Activated CD8-positive, alpha-beta memory T cell treated with anti-CD3 and anti-CD28 coated beads, Interleukin-2, amount 50 U/mL, for 4 hours (primary cell): ENCODE results near the gene ICAM5.
"Not testable (repeated sequence)": the region's sequence is repeated elsewhere in the genome, so short reads cannot be mapped to it uniquely, and the experiment has no call there.

Experiments
- DNase-seq: peaks from one replicate; pipeline ENCODE4 v3.0.0-alpha.2; 2020

Gene ICAM5

DNA sequence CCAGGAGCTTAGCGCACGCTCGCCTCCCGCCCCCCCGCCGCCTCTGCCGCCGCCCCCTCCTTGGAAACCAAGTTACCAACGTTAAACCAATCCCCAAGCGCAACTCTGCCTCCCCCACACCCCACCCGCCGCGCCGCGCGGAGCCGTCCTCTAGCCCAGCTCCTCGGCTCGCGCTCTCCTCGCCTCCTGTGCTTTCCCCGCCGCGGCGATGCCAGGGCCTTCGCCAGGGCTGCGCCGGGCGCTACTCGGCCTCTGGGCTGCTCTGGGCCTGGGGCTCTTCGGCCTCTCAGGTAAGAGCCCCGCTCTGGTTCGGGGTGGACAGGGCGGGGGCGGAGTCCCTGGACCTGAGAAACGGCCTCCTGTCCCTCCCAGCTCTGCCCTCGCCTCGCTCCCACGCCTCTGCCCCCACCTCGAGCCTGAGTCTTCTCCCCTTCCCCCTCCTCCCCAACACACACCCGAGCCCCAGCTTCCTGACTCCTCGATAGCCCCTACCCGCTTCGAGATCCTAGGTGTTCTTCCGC is at the start of gene ICAM5:
TSS of gene ICAM5 (plus strand) at position 117 of the 521 bp plus-strand sequence. CDS start at position 209, 92 bp downstream.
- DNase-seq, result peak; percentile 67

- not testable (repeated sequence) for DNase-seq
Measured at GRCh38 chr19:10241826-10242449, 47.8 kb upstream of the ICAM5 start.

DNA sequence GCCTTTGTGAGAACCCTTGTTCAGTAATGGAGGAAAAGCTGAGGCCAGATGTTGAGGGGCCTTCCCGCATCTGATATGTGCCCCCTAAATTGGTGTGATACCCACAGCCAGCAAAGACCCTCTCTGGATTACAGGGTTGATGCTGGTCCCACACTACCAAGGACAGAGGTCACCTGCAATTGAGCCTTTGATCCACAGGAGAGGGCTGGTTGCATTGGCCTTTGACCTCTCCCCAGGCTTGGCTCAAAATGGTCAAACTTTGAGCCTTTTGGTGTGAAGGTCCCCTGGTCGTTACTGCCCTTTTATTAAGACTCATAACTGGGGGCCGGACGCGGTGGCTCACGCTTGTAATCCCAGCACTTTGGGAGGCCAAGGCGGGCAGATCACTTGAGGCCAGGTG is 46.1 kb upstream of the ICAM5 start:
- no peak for DNase-seq

DNA sequence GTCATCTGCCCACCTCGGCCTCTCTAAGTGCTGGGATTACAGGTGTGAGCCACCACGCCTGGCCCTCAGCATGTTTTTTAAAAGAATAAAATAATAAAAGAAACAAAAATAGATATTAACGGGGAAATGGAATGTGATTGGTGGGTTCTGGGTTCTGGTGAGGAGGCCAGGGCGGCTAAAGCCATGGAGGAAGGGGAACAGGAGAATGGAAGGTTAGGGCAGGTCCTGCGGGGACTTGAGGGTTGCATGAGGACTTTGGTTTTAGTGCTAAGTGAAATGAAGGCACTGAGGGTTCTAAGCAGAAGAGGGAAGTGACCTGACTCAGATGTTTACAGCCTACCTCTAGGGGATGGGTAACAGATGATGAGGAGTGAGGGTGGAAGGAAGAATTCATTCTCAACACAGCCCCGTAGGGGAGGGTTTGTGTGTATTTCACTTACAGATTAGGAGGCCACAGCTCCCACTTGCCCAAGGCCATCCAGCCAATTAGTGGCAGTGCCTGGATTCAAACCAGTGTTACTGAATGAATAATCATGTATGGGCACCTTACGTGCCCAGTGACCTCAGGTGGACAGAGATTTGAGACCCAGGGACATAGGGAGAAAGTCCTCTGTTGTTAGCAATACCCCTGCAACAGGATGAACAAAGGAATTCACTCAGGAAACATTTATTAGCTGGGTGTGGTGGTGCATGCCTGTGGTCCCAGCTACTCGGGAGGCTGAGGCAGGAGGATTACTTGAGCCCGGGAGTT is 44.4 kb upstream of the ICAM5 start:
- DNase-seq, result no peak

DNA sequence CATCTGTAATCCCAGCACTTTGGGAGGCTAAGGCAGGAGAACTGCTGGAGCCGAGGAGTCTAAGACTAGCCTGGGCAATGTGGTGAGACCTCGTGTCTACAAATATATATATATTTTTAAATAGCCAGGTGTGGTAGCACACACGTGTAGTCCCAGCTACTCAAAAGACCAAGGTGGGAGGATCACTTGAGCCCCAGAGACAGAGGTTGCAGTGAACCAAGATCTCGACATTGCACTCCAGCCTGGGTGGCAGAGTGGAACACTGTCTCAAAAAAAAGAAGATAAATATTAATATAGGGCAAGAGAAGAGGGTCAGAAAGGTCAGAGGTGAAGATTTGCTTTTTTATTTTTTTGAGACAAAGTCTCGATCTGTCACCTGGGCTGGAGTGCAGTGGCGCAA is 43.2 kb upstream of the ICAM5 start:
- no peak for DNase-seq

DNA sequence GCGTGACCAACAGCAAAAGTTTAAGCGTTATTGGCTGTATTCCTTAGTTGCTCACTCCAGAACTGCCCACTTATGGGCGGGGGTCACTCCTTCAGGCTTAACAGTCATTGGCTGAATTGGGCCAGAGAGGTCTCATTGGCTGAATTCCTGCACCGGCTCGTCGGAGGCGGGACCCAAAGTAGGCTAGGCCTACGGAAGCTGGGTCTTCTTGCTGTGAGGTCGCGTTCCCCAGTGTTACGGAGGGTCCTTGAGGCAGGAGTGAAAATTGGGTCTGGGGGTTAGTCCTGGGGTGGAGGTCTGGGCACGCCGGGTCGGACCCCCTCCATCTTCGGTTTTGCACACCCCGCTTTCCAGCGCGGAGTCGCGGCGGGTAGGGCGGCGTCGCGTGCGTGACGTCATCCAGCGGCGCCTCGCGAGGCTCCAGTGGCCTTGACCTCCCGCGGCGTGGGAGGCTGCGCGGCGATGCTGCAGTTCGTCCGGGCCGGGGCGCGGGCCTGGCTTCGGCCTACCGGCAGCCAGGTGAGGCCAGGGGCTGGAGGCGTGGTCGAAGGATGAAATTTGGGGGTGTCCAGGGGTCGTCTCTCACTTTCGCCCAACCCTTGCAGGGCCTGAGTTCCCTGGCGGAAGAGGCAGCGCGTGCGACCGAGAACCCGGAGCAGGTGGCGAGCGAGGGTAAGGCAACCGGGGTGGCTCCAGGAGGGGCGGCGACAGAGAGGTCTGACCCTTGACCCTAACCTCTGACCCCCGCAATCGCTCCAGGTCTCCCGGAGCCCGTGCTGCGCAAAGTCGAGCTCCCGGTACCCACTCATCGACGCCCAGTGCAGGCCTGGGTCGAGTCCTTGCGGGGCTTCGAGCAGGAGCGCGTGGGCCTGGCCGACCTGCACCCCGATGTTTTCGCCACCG is 37.7 kb upstream of the ICAM5 start, which contains the start of gene MRPL4:
TSS of gene MRPL4 (plus strand) at position 423 of the 903 bp plus-strand sequence. CDS start at position 463, 40 bp downstream.
- DNase-seq, result peak; percentile 93

DNA sequence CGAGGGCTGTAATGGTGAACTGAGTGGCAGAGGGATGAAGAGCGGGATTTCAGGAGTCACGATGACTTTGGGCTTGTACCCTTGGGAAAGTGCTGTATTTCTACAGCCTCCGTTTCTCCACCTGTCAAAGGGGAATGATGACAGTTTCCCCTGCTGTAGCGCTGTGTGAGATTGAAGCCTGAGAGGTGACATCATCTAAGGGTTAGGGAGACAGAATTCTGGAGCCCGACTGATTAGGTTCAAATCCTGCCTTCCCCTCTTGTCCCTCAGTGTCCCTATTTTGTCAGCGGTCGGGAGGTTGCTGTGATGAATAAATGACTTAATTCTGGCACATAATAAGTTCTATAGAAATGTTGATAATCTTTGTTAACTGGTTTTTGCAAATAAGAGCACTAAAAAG is 37.0 kb upstream of the ICAM5 start:
- DNase-seq, result no peak

DNA sequence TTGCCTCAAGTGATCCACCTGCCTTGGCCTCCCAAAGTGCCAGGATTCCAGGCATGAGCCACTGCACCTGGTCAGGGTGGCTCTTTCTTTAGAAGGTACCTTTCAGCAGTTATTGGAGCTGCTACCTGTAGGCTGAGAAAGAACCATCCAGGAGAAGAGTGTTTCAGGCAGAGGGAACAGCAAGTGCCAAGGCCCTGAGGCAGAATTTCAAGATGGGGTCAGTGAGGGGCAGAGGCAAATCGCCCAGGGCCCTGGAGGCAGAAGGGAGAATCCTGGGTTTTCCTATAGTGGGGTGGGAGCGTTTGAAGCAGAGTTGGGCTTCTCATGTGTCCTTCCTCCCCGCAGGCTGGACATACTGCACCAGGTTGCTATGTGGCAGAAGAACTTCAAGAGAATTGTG is 35.5 kb upstream of the ICAM5 start:
- DNase-seq, result no peak

GRCh38 chr19:10255358-10255757 is 34.4 kb upstream of the ICAM5 start:
- DNase-seq, result no peak

- DNase-seq, result no peak
Measured at GRCh38 chr19:10256551-10256950, 33.2 kb upstream of the ICAM5 start.

DNA sequence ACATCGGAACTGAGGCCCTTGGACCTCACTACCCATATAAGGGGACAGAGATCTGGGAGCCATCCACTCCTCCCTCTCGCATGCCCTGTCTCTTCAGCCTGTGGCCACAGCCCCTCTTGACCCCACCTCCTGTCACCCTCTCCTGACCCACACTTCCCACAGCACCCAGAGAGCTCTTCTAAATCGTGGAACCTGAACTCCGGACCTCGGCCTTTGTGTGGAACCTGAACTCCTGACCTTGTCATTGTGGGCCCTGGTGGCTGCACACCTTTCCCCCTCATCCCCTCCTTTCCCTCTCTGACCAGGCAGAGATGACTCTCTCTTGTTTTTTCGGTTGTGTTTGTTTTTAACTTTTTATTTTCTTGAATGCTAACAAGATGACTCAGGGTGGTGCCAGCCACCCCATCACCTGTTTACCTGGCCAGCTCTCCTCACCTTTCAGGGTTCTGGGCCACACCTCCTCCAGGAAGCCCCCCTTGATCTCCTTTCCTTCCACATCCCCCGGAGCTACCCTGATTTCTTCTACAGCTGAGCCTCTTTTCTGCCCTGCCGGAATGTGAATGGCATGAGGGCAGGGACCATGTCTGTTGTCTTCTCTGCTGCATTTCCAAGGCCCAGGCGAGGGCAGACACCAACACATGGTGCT is 32.7 kb upstream of the ICAM5 start:
- no peak for DNase-seq

DNA sequence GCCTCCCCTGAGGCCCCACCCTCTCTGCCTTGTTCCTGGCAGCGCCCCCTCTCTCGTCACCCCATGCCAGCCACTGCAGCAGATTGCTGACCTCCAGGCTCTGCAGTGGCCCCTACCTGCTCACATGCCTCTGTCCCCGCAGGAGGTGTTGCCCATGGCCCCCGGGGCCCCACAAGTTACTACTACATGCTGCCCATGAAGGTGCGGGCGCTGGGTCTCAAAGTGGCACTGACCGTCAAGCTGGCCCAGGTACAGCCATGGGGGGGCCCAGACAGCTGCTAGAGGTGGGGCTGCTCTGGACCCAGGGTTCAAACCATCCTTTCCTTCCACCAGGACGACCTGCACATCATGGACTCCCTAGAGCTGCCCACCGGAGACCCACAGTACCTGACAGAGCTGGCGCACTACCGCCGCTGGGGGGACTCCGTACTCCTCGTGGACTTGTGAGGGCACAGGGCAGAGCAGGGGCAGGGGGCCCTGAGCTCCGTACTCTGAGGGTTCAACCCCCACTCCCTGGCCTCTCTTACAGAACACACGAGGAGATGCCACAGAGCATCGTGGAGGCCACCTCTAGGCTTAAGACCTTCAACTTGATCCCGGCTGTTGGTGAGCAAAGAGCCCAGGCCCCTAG is 31.6 kb upstream of the ICAM5 start:
- no peak for DNase-seq

GRCh38 chr19:10259162-10259905 is 30.4 kb upstream of the ICAM5 start:
- peak; percentile 87 for DNase-seq

DNA sequence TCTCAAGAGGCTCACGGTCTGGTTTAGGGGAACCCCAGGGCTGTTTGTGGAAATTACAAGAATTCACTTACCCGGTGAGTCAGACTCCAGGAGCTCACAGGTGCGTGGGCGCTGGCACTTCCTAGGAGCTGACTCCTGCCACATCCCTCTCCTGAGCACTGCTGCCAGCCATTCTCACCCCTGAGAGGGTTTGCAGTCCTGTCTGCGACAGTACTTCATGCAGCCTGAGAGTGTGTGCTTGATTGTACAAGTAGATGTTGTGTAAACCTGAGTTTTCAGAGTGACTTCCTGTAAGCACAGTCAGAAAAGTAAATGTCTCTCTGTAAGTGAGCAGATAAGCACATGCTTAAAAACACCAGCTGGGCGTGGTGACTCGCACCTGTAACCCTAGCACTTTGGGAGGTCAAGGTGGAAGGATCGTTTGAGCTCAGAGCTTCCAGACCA is 29.6 kb upstream of the ICAM5 start:
- no peak for DNase-seq

- DNase-seq, result no peak
Measured at GRCh38 chr19:10262771-10263170, 27.0 kb upstream of the ICAM5 start.

GRCh38 chr19:10266706-10267105 is 23.0 kb upstream of the ICAM5 start:
- no peak for DNase-seq

- DNase-seq, result no peak
Measured at GRCh38 chr19:10268071-10268470, 21.7 kb upstream of the ICAM5 start.

DNA sequence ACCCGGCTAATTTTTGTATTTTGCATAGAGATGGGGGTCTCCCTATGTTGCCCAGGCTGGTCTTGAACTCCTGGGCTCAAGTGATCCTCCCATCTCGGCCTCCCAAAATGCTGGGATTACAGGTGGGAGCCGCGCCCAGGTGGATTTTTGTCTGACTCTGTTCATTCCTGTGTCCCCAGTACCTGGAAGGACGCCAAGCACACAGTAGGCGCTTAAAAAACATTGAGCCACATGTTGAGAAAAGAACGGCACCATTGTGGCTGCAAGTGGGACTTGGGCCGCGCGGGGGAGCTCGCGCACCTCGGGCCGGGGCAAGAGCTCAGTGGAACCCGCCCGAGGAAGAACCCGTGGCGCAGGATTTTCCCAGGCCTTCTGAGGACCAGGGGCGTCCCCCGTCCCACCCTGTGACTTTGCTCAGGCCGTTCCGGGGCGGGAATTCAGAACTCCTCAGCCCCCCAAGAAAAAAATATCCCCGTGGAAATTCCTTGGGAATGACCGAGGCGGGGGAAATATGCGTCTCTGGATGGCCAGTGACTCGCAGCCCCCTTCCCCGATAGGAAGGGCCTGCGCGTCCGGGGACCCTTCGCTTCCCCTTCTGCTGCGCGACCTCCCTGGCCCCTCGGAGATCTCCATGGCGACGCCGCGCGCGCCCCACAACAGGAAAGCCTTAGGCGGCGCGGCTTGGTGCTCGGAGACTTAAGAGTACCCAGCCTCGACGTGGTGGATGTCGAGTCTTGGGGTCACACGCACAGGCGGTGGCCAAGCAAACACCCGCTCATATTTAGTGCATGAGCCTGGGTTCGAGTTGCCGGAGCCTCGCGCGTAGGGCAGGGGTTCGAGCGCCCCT is 20.2 kb upstream of the ICAM5 start:
- peak; percentile 89 for DNase-seq

DNA sequence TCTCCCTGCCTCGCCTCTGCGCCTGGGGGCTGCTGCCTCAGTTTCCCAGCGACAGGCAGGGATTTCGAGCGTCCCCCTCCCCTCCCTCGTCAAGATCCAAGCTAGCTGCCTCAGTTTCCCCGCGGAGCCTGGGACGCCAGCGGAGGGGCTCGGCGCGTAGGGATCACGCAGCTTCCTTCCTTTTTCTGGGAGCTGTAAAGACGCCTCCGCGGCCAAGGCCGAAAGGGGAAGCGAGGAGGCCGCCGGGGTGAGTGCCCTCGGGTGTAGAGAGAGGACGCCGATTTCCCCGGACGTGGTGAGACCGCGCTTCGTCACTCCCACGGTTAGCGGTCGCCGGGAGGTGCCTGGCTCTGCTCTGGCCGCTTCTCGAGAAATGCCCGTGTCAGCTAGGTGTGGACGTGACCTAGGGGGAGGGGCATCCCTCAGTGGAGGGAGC is 19.6 kb upstream of the ICAM5 start:
- DNase-seq, result peak; percentile 63
